Measurements from ENCODE around the gene FAM200B. TPM values are rescaled to one million over a fixed set of nuclear protein-coding genes. Genes with fewer than 3 reads are reported as not detected.

FAM200B gene
- total and polyA plus RNA-seq, 2 donors (not counting 3 experiments of a cell fraction or from before 2014, with no cell fraction given), result 13.9 to 24.6 TPM

- H2AFZ ChIP-seq (ENCODE audit: low read depth, low read length), result no peak overlapping the region
- TF ChIP-seq POLR2A (IDR thresholded peaks at IDR 0.05; ENCODE audit: low read depth, low read length) (no peak), FOS (IDR thresholded peaks at IDR 0.05; ENCODE audit: borderline replicate concordance, insufficient read depth, low read length) (no peak), MYC (IDR thresholded peaks at IDR 0.05; ENCODE audit: low read depth, low read length) (no peak), JUN (IDR thresholded peaks at IDR 0.05; ENCODE audit: borderline replicate concordance, insufficient read depth, insufficient read length, low read depth) (no peak), MAX (IDR thresholded peaks at IDR 0.05; ENCODE audit: insufficient read depth, insufficient read length) (no peak), POLR2AphosphoS5 (IDR thresholded peaks at IDR 0.05; ENCODE audit: insufficient read depth, low read depth, low read length) (no peak), CTCF (IDR thresholded peaks at IDR 0.05; ENCODE audit: extremely low read depth in 1 of 2, insufficient read depth in 1 of 2, low read depth in 1 of 2, low read length in 2 of 2) (no peak), EZH2 (IDR thresholded peaks at IDR 0.05; ENCODE audit: borderline replicate concordance, low read depth, low read length, severe bottlenecking) (no peak), GATA2 (IDR thresholded peaks at IDR 0.05; ENCODE audit: insufficient read depth, insufficient read length, low read depth, low read length) (no peak)
- POLR2A ChIA-PET, result interaction anchor here (0.6 kb wide), 1 partner anchor 49 kb away, joined by 4 read pairs; no protein-coding TSS in a partner anchor
- no peak overlapping the region for H3K9ac ChIP-seq (replicated peaks; ENCODE audit: extremely low read depth, insufficient read depth, low read length)
- no peaks in the 10 kb centered on the region for H3K9me1 ChIP-seq (replicated peaks; ENCODE audit: control insufficient read depth, extremely low read depth, insufficient read depth, low read length)
- no peak overlapping the region for H3K4me2 ChIP-seq (ENCODE audit: insufficient read depth, low read length)
- H3K36me3 ChIP-seq (ENCODE audit: control insufficient read depth in 2 of 2, extremely low read depth in 1 of 2, insufficient read depth in 2 of 2, low read length in 2 of 2), result no peaks in the 10 kb centered on the region
- dilution Hi-C loops (cut with MboI; ENCODE audit: extremely low pct_ligation_motif_present, low sequenced_read_pairs), result no loop called here
- BruUV-seq (replicated peaks), result no TSS peak
- intact Hi-C loops (cut with micrococcal nuclease), result no loop called here
- H3K9me3 ChIP-seq (replicated peaks; ENCODE audit: control insufficient read depth, insufficient read depth, low read length), result no peaks in the 10 kb centered on the region
- FAIRE-seq, result no peak
- H3K4me1 ChIP-seq (ENCODE audit: control insufficient read depth, extremely low read depth, insufficient read depth, low read length), result peaks cover 20% of the 10 kb centered on the region
- CTCF ChIA-PET, result interaction anchor here (0.7 to 1.7 kb wide), 3 partner anchors 17 to 194 kb away, joined by 3 read pairs; no protein-coding TSS in a partner anchor
- H4K20me1 ChIP-seq (replicated peaks; ENCODE audit: control insufficient read depth, extremely low read depth, insufficient read depth, low read length), result no peaks in the 10 kb centered on the region
- peaks cover 86% of the 10 kb centered on the region for H3K79me2 ChIP-seq (ENCODE audit: control insufficient read depth, insufficient read depth, low read length)
- H3K27ac ChIP-seq (ENCODE audit: insufficient read depth, low read depth, low read length), result no peak overlapping the region
- no peaks in the 10 kb centered on the region for H3K27me3 ChIP-seq (ENCODE audit: control insufficient read depth in 2 of 2, insufficient read depth in 2 of 2, low read length in 2 of 2)
- no peak for DNase-seq (ENCODE audit: low read depth, low spot score)
- H3K4me3 ChIP-seq (replicated peaks in 1 of 3; ENCODE audit: insufficient read depth in 1 of 3, low read depth in 1 of 3, low read length in 3 of 3), result no peak overlapping the region
Measured at GRCh38 chr4:15673337-15673736, 8.3 kb upstream of the FAM200B start.
